T-cell (primary cell): ENCODE results near the gene ATF7IP. TPM values are rescaled to one million over a fixed set of nuclear protein-coding genes. Genes with fewer than 3 reads are reported as not detected.

Experiments
- ATAC-seq, 4 experiments: fragments of 200-7000 bp in 3 of 4; fragments of 150-1000 bp in 1 of 4; cut with Tn5 transposase; replicated peaks in 1 of 4; 1 replicate in 3 of 4; 2 replicates in 1 of 4; pipeline ENCODE4 v1.10.0; 2021; ENCODE audit warnings: moderate library complexity in 3 of 4, mild to moderate bottlenecking in 2 of 4, moderate number of reproducible peaks in 1 of 4
- CTCF ChIA-PET, 2 donors: fragments of 300-600 bp; sonication (Branson Sonifier 250); formaldehyde crosslinking; loops; one replicate each; lab custom pipeline; 2022; ENCODE audit warnings: antibody characterized with exemption in 2 of 2; lab: Charles Lee
- POLR2A ChIA-PET, 2 donors: fragments of 300-600 bp; sonication (Branson Sonifier 250); formaldehyde crosslinking; loops; one replicate each; lab custom pipeline; 2022; ENCODE audit warnings: antibody characterized with exemption in 2 of 2; lab: Charles Lee
- DNase-seq, 35 experiments: peaks; one replicate each; pipeline versions ENCODE4 v3.0.0 to v3.0.0-alpha.2; 2013 to 2023
- H3K27ac ChIP-seq: one replicate; pipeline ENCODE4 v1.5.1; 2013; ENCODE audit warnings: low read length
- H3K27me3 ChIP-seq, 2 experiments: replicated peaks in 1 of 2; 1 replicate in 1 of 2; 2 replicates in 1 of 2; pipeline versions ENCODE4 v1.6.1 to v1.7.0; 2013; ENCODE audit warnings: low read length in 1 of 2, mixed read lengths in 1 of 2; ENCODE audit not compliant: control insufficient read depth in 2 of 2, insufficient read depth in 2 of 2; ENCODE audit errors: extremely low read depth in 1 of 2
- H3K36me3 ChIP-seq, 2 donors: 1 replicate in 1 of 2; 2 replicates in 1 of 2; pipeline versions ENCODE4 v1.6.1 to v1.7.0; 2013; ENCODE audit warnings: low read length in 1 of 2; ENCODE audit not compliant: control insufficient read depth in 2 of 2, insufficient read depth in 1 of 2; ENCODE audit errors: extremely low read depth in 1 of 2
- H3K4me1 ChIP-seq, 2 experiments: 1 replicate in 1 of 2; 2 replicates in 1 of 2; pipeline versions ENCODE4 v1.6.1 to v1.7.0; 2013; ENCODE audit warnings: low read length in 2 of 2, mixed read lengths in 1 of 2; ENCODE audit not compliant: insufficient read depth in 2 of 2, control insufficient read depth in 1 of 2; ENCODE audit errors: extremely low read depth in 1 of 2
- H3K4me3 ChIP-seq, 2 donors: 1 replicate in 1 of 2; 2 replicates in 1 of 2; pipeline versions ENCODE4 v1.5.1 to v1.7.0; 2013; ENCODE audit warnings: mild to moderate bottlenecking in 2 of 2, low read length in 1 of 2, moderate library complexity in 1 of 2; ENCODE audit not compliant: control insufficient read depth in 1 of 2; ENCODE audit errors: extremely low read depth in 1 of 2
- H3K9me3 ChIP-seq: 2 replicates; pipeline ENCODE4 v1.7.0; 2013
- H3K27ac Mint-ChIP-seq, 2 donors: one replicate each; pipeline ENCODE4 v1.8.0; 2020 to 2021; ENCODE audit warnings: mild to moderate bottlenecking in 2 of 2, mixed read lengths in 2 of 2
- H3K27me3 Mint-ChIP-seq, 2 donors: one replicate each; pipeline ENCODE4 v1.8.0; 2021 to 2022; ENCODE audit warnings: mixed read lengths in 2 of 2
- H3K36me3 Mint-ChIP-seq: one replicate; pipeline ENCODE4 v1.8.0; 2021; ENCODE audit warnings: mixed read lengths
- H3K4me1 Mint-ChIP-seq, 3 donors: one replicate each; pipeline ENCODE4 v1.8.0; 2020 to 2022; ENCODE audit warnings: mixed read lengths in 3 of 3, mild to moderate bottlenecking in 1 of 3
- H3K4me3 Mint-ChIP-seq, 3 donors: one replicate each; pipeline ENCODE4 v1.8.0; 2020 to 2022; ENCODE audit warnings: mild to moderate bottlenecking in 3 of 3, mixed read lengths in 3 of 3, moderate library complexity in 3 of 3
- H3K9me3 Mint-ChIP-seq, 3 donors: one replicate each; pipeline ENCODE4 v1.8.0; 2020 to 2022; ENCODE audit warnings: mixed read lengths in 3 of 3
- WGBS: methylation state at CpG from one replicate; pipeline ENCODE4 v1.1.5; 2013; ENCODE audit warnings: missing lambda C conversion rate; ENCODE audit not compliant: insufficient coverage; 5-methylcytosine and 5-hydroxymethylcytosine counted together
- total RNA-seq, 35 experiments: library from RNA in 6 of 35; stranded (reverse) in 6 of 35; fragments of 120-200 nt in 1 of 35; gene quantifications; one replicate each; pipeline versions ENCODE4 v1.2.1 to v1.2.4 and lab custom pipeline; 2013 to 2026

ATF7IP gene
- total RNA-seq, 5 donors from 2014 or later (not counting 1 experiment from before 2014, with no cell fraction given) = 112 to 165 (median 147) TPM

DNA sequence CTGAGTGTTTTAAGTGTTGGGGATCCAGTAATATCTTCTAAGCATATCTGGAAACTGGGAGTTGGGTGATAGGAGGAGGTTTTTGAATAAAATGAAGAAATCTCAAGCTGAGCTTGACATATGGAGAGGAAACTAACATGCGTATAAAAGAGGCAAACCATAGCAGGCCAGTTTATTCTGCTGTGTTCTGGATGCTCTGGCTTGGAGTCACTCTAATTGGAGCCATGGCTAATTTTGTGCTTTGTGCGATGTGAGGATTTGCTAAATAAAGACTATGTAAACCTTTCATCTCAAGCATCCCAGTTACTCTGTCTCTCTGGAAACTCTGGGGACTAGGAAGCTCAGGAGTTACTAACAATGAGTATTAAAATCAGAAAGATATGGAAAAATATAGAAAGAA is 66.5 kb downstream of the ATF7IP start:
- H3K9me3 Mint-ChIP-seq = peaks cover 4 to 7% (median 6%) of the 10 kb centered on the region in 3 donors
- ChIA-PET POLR2A (interaction anchor here in 1 of 2 donors (0.6 kb wide), 1 partner anchor 174 kb away, joined by 3 read pairs; no protein-coding TSS in a partner anchor), CTCF (interaction anchor here in 1 of 2 donors (1.0 kb wide), 1 partner anchor 67 kb away, joined by 3 read pairs; the partner anchor contains the start of gene ATF7IP)
- no peaks in the 10 kb centered on the region for H3K27me3 Mint-ChIP-seq
- peak overlapping the region in 2 of 3 donors; percentile 13 to 41 for H3K4me3 Mint-ChIP-seq
- Histone ChIP-seq H3K9me3 (no peaks in the 10 kb centered on the region), H3K27me3 (no peaks in the 10 kb centered on the region), H3K36me3 (peaks cover 2 to 35% of the 10 kb centered on the region in 2 donors), H3K4me3 (no peak overlapping the region), H3K4me1 (peaks cover 0 to 16% of the 10 kb centered on the region in 2 experiments), H3K27ac (no peak overlapping the region)
- whole genome bisulfite sequencing = 83% methylated on average over 1 of the region's 2 CpGs
- DNase-seq = no peak
- H3K27ac Mint-ChIP-seq = peak overlapping the region in 1 of 2 donors; percentile 28
- H3K36me3 Mint-ChIP-seq = peaks cover 61% of the 10 kb centered on the region
- peaks cover 64 to 80% (median 66%) of the 10 kb centered on the region in 3 donors for H3K4me1 Mint-ChIP-seq
- no peak for ATAC-seq

DNA sequence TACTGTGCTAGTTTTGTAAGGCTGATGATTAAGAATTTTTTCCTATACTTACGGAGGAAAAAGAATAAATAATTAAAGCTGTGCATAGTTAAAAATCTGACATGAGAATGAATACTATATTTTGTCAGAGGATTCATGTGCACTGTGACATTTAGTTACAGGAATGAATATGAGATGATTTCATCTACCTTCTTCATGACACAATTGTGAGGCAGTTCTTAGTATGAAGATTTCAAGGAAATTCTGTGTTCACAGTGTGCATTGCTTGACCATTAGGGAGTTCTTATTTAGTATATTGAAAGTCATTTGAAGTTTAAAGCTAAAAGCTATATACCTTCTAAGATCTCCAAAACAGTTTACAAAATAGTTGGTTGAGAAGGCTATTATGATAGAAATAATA is 70.1 kb downstream of the ATF7IP start:
- Mint-ChIP-seq H3K27me3 (no peaks in the 10 kb centered on the region), H3K36me3 (peaks cover 56% of the 10 kb centered on the region), H3K9me3 (no peaks in the 10 kb centered on the region), H3K4me1 (peaks cover 39 to 54% (median 46%) of the 10 kb centered on the region in 3 donors), H3K4me3 (no peak overlapping the region), H3K27ac (no peak overlapping the region)
- Histone ChIP-seq H3K9me3 (no peaks in the 10 kb centered on the region), H3K4me1 (peaks cover 0 to 8% of the 10 kb centered on the region in 2 experiments), H3K36me3 (peaks cover 0 to 50% of the 10 kb centered on the region in 2 donors), H3K27me3 (no peaks in the 10 kb centered on the region), H3K27ac (no peak overlapping the region), H3K4me3 (no peak overlapping the region)
- DNase-seq (no peak), ATAC-seq (no peak)
- ChIA-PET POLR2A (interaction anchor here in 1 of 2 donors (0.6 kb wide), 1 partner anchor 452 kb away, joined by 3 read pairs; no protein-coding TSS in a partner anchor), CTCF (interaction anchor here (0.8 to 1.7 kb wide), 4 partner anchors 20 to 198 kb away, joined by 3 to 6 read pairs (median 3); partner anchors contain the start of gene ATF7IP (in 1 of the 2))
- WGBS = no CpG with 5 or more reads among the region's 1 CpG

DNA sequence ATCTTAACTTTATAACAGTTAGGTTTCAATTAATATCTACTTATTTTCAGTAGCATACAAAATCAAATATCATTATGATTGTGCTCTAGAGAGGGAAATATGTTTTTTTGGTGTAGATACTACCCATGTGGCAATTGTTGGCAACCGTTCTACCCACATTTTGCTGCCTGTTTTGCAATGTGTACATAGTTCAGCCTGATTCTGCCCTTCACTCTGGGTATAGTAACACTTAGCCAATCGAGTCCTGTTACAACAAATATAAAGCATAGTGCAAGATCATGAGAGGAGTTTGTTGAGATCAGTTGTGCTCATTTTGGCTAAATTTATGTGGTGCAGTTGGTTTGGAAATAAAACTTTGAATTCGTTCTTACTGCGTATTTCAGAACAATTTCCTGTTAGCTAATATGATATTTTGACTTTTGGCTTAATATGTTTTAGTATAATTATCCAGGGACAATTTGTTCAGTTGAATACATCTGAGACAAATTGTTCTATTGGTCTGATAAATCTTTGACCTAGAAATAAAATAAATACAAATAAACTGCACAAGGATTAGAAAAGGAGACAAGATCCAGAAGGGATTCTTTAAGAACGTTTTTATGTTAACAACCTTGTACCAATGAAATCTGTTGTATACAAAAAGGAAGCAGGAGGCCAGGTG is 76.9 kb downstream of the ATF7IP start:
- POLR2A ChIA-PET = interaction anchor here in 1 of 2 donors (0.5 kb wide), 1 partner anchor 170 kb away, joined by 3 read pairs; no protein-coding TSS in a partner anchor
- peaks cover 61% of the 10 kb centered on the region for H3K36me3 Mint-ChIP-seq
- CTCF ChIA-PET = no interaction called here

DNA sequence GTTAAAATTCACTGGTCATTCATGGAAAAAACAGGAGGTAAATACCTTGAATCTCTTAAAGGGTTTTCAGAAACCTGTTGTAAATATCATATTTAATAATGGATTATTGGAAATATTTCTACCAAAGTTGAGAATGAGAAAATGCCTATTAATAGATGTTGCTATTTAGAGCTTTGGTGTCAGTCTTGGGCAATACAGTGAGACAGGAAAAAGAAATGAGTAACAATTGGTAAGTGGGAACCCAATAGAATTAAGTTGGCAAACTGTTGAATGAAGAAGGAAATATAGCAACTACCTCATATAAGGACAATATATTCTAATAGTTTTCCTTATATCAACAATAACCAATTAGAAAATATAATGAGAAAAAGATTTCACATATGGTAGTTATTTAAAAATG is 78.0 kb downstream of the ATF7IP start:
- no peaks in the 10 kb centered on the region for H3K9me3 Mint-ChIP-seq
- Histone ChIP-seq H3K4me1 (no peaks in the 10 kb centered on the region), H3K36me3 (peaks cover 6 to 62% of the 10 kb centered on the region in 2 donors), H3K4me3 (no peak overlapping the region), H3K27me3 (no peaks in the 10 kb centered on the region), H3K27ac (no peak overlapping the region), H3K9me3 (no peaks in the 10 kb centered on the region)
- ATAC-seq (no peak), DNase-seq (no peak)
- no peak overlapping the region for H3K4me3 Mint-ChIP-seq
- no peaks in the 10 kb centered on the region for H3K27me3 Mint-ChIP-seq
- ChIA-PET POLR2A (no interaction called here), CTCF (interaction anchor here in 1 of 2 donors (0.6 kb wide), 1 partner anchor 15 kb away, joined by 3 read pairs; no protein-coding TSS in a partner anchor)
- H3K36me3 Mint-ChIP-seq = peaks cover 66% of the 10 kb centered on the region
- H3K27ac Mint-ChIP-seq = peak overlapping the region; percentile 58 to 75
- H3K4me1 Mint-ChIP-seq = peaks cover 40 to 55% (median 52%) of the 10 kb centered on the region in 3 donors

More for the DNA sequence above, 76.9 kb downstream of the ATF7IP start:
- no peaks in the 10 kb centered on the region for H3K27me3 Mint-ChIP-seq
- Histone ChIP-seq H3K27ac (no peak overlapping the region), H3K9me3 (no peaks in the 10 kb centered on the region), H3K4me3 (no peak overlapping the region), H3K4me1 (no peaks in the 10 kb centered on the region), H3K27me3 (no peaks in the 10 kb centered on the region), H3K36me3 (peaks cover 6 to 58% of the 10 kb centered on the region in 2 donors)
- 100% methylated on average over 2 of the region's 5 CpGs for WGBS
- no peak for DNase-seq
- peak overlapping the region; percentile 19 to 36 for H3K27ac Mint-ChIP-seq
- ATAC-seq = no peak
- H3K4me3 Mint-ChIP-seq = no peak overlapping the region
- peaks cover 30 to 43% (median 43%) of the 10 kb centered on the region in 3 donors for H3K4me1 Mint-ChIP-seq
- no peaks in the 10 kb centered on the region for H3K9me3 Mint-ChIP-seq

GRCh38 chr12:14450479-14450878 is 85.0 kb downstream of the ATF7IP start:
- DNase-seq (no peak), ATAC-seq (no peak)
- Mint-ChIP-seq H3K9me3 (peaks cover 0 to 9% (median 0%) of the 10 kb centered on the region in 3 donors), H3K36me3 (peaks cover 91% of the 10 kb centered on the region), H3K4me1 (peaks cover 71 to 76% (median 72%) of the 10 kb centered on the region in 3 donors), H3K27ac (peak overlapping the region in 1 of 2 donors; percentile 43), H3K4me3 (peak overlapping the region in 1 of 3 donors; percentile 2), H3K27me3 (no peaks in the 10 kb centered on the region)
- Histone ChIP-seq H3K9me3 (peaks cover 7% of the 10 kb centered on the region), H3K4me3 (no peak overlapping the region), H3K27ac (no peak overlapping the region), H3K4me1 (peaks cover 5 to 12% of the 10 kb centered on the region in 2 experiments), H3K36me3 (peaks cover 0 to 60% of the 10 kb centered on the region in 2 donors), H3K27me3 (no peaks in the 10 kb centered on the region)
- POLR2A ChIA-PET = no interaction called here
- CTCF ChIA-PET = no interaction called here

GRCh38 chr12:14452336-14452735 is 86.9 kb downstream of the ATF7IP start:
- peaks cover 0 to 9% (median 0%) of the 10 kb centered on the region in 3 donors for H3K9me3 Mint-ChIP-seq
- ChIA-PET POLR2A (interaction anchor here in 1 of 2 donors (0.6 kb wide), 1 partner anchor 196 kb away, joined by 5 read pairs; no protein-coding TSS in a partner anchor), CTCF (interaction anchor here (0.6 to 5.2 kb wide), 6 partner anchors 28 to 215 kb away, joined by 3 to 38 read pairs (median 4); partner anchors contain the start of gene ATF7IP (in 1 of the 2))
- Histone ChIP-seq H3K9me3 (peaks cover 7% of the 10 kb centered on the region), H3K4me1 (peaks cover 5 to 12% of the 10 kb centered on the region in 2 experiments), H3K4me3 (no peak overlapping the region), H3K36me3 (peaks cover 2 to 69% of the 10 kb centered on the region in 2 donors), H3K27me3 (no peaks in the 10 kb centered on the region), H3K27ac (no peak overlapping the region)
- WGBS = no CpG with 5 or more reads among the region's 4 CpGs
- peak overlapping the region in 2 of 3 donors; percentile 24 to 34 for H3K4me3 Mint-ChIP-seq
- DNase-seq (no peak), ATAC-seq (peak in 1 of 4 experiments; percentile 43)
- peak overlapping the region; percentile 60 to 77 for H3K27ac Mint-ChIP-seq
- H3K27me3 Mint-ChIP-seq = no peaks in the 10 kb centered on the region
- H3K36me3 Mint-ChIP-seq = peaks cover 87% of the 10 kb centered on the region
- peaks cover 68 to 75% (median 73%) of the 10 kb centered on the region in 3 donors for H3K4me1 Mint-ChIP-seq
